Pancreas (tissue), 10 donors: ENCODE measurements around the gene FITM2. TPM values are rescaled to one million over a fixed set of nuclear protein-coding genes. Genes with fewer than 3 reads are reported as not detected.

Source experiments
- ATAC-seq, 4 donors: fragments of 200-7000 bp; cut with Tn5 transposase; one replicate each; pipeline versions ENCODE4 v1.8.0 to v1.9.1; 2020; ENCODE audit warnings: mild to moderate bottlenecking in 4 of 4, moderate library complexity in 4 of 4
- DNase-seq, 6 donors: peaks; one replicate each; pipeline ENCODE4 v3.0.0-alpha.2; 2020
- FAIRE-seq: peaks from 2 replicates; lab custom pipeline; 2012; peaks lifted over from hg19 to GRCh38; lab: Jason Lieb, UNC
- H3K27ac ChIP-seq, 4 donors: fragments of 200-600 bp; sonication (generic); 1 replicate in 3 of 4; 2 replicates in 1 of 4; pipeline versions ENCODE4 v1.5.0 to v1.8.0; 2020
- H3K27me3 ChIP-seq, 4 donors: fragments of 200-600 bp; one replicate each; pipeline ENCODE4 v1.8.0; 2021
- H3K36me3 ChIP-seq, 3 donors: fragments of 200-600 bp; sonication (generic) in 1 of 3; one replicate each; pipeline versions ENCODE4 v1.5.0 to v1.8.0; 2020 to 2021
- H3K4me1 ChIP-seq, 3 donors: fragments of 200-600 bp; one replicate each; pipeline ENCODE4 v1.8.0; 2021
- H3K4me3 ChIP-seq, 4 donors: fragments of 200-600 bp; sonication (generic) in 2 of 4; one replicate each; pipeline versions ENCODE4 v1.5.0 to v1.8.0; 2020 to 2021
- H3K9me3 ChIP-seq, 4 donors: fragments of 200-600 bp; one replicate each; pipeline ENCODE4 v1.8.0; 2021
- CTCF ChIP-seq, 4 donors: fragments of 200-600 bp; sonication (generic) in 3 of 4; IDR thresholded peaks; one replicate each; pipeline versions ENCODE4 v1.5.0 to v1.8.0; 2021; ENCODE audit warnings: antibody characterized with exemption in 4 of 4
- WGBS, 2 donors: extraction: QIAGEN DNeasy Blood & Tissue Kit; methylation state at CpG; one replicate each; pipeline ENCODE4 v1.1.7; 2013; 5-methylcytosine and 5-hydroxymethylcytosine counted together
- intact Hi-C, 3 donors: fragments of 100-400 bp; cut with DNase I; formaldehyde crosslinking; loops; one replicate each; pipeline versions ENCODE4 v1.11.1 to v1.14.2; 2022
- polyA plus RNA-seq, 2 donors: library from polyadenylated mRNA; stranded (reverse); fragments of 200-250 nt; gene quantifications; one replicate each; pipeline ENCODE4 v1.2.3, GENCODE V29; 2013
- total RNA-seq, 6 donors: library from RNA; stranded (reverse); fragmentation: NEBNext Ultra II Directional in 4 of 6; extraction: Animal tissue kit (Norgen Biotek cat#: 25700) in 4 of 6; gene quantifications; one replicate each; pipeline versions ENCODE4 v1.2.1 to v1.2.4, GENCODE V29; 2021 to 2023
- donor health status: healthy with polysubstance abuse.
- donor health status: DM: no; HTN: no; CAD: no; lungs with moderate emphysema.
- donor health status: DM: no; HTN: no; CAD: no.
- donor health status: control.
- donor health status: control.
- donor health status: Bipolar disorder and iron deficiency.
- donor health status: DM: yes; HTN: yes; CAD: no.
- donor health status: DM: no; HTN: no; CAD: no.
- donor health status: DM: no; HTN: no; CAD: no.
- donor health status: DM: yes; HTN: yes; CAD: no.

FITM2 gene
- total and polyA plus RNA-seq, 8 donors: 2.0 to 7.4 (median 5.7) TPM

GRCh38 chr20:44256961-44257360 is 54.0 kb downstream of the FITM2 start:
- Histone ChIP-seq H3K27me3 (no peaks in the 10 kb centered on the region), H3K27ac (no peak overlapping the region), H3K9me3 (no peaks in the 10 kb centered on the region), H3K4me1 (no peaks in the 10 kb centered on the region), H3K4me3 (no peak overlapping the region), H3K36me3 (no peaks in the 10 kb centered on the region)
- DNase-seq (no peak), FAIRE-seq (no peak), ATAC-seq (no peak)
- intact Hi-C loops: no loop called here
- 90 to 96% methylated on average over 21 of the region's 21 CpGs for WGBS, 2 donors
- no peak for TF ChIP-seq CTCF (IDR thresholded peaks at IDR 0.05)

GRCh38 chr20:44255942-44256341 is 55.1 kb downstream of the FITM2 start:
- Histone ChIP-seq H3K27me3 (no peaks in the 10 kb centered on the region), H3K27ac (no peak overlapping the region), H3K4me1 (no peaks in the 10 kb centered on the region), H3K36me3 (no peaks in the 10 kb centered on the region), H3K9me3 (no peaks in the 10 kb centered on the region), H3K4me3 (no peak overlapping the region)
- TF ChIP-seq CTCF (IDR thresholded peaks at IDR 0.05): no peak
- intact Hi-C loops: no loop called here
- 92 to 96% methylated on average over 1 of the region's 1 CpG for WGBS, 2 donors
- ATAC-seq (no peak), DNase-seq (no peak), FAIRE-seq (no peak)

GRCh38 chr20:44254073-44254472 is 56.9 kb downstream of the FITM2 start:
- Histone ChIP-seq H3K4me3 (no peak overlapping the region), H3K4me1 (no peaks in the 10 kb centered on the region), H3K36me3 (no peaks in the 10 kb centered on the region), H3K27ac (no peak overlapping the region), H3K9me3 (no peaks in the 10 kb centered on the region), H3K27me3 (no peaks in the 10 kb centered on the region)
- ATAC-seq: no peak
- intact Hi-C loops: no loop called here
- FAIRE-seq: no peak
- 87 to 92% methylated on average over 8 of the region's 8 CpGs for WGBS, 2 donors
- DNase-seq: no peak
- TF ChIP-seq CTCF (IDR thresholded peaks at IDR 0.05): no peak

GRCh38 chr20:44253528-44253927 is 57.5 kb downstream of the FITM2 start:
- Histone ChIP-seq H3K36me3 (no peaks in the 10 kb centered on the region), H3K27me3 (no peaks in the 10 kb centered on the region), H3K4me1 (no peaks in the 10 kb centered on the region), H3K4me3 (no peak overlapping the region), H3K27ac (no peak overlapping the region), H3K9me3 (no peaks in the 10 kb centered on the region)
- TF ChIP-seq CTCF (IDR thresholded peaks at IDR 0.05): no peak
- WGBS, 2 donors: 75 to 79% methylated on average over 3 of the region's 3 CpGs
- FAIRE-seq (no peak), ATAC-seq (no peak), DNase-seq (no peak)
- intact Hi-C loops: no loop called here

Other genes with a start within 250 kb of the FITM2 start
- under 1 TPM; 0.09 to 0.37 (median 0.22) TPM for gene JPH2, start 124.0 kb downstream of the FITM2 start, total RNA-seq
- gene JPH2, start 124.0 kb downstream of the FITM2 start, polyA plus RNA-seq: 1 to 10 TPM in 1 of 2 donors, under 1 TPM in 1; 0.31 to 1.1 TPM
- gene OSER1, start 100.4 kb downstream of the FITM2 start, total RNA-seq: 10 to 100 TPM in 4 of 6 donors, 1 to 10 TPM in 2; 8.0 to 13.5 (median 11.1) TPM
- 10 to 100 TPM in 1 of 2 donors, 1 to 10 TPM in 1; 8.5 to 17.6 TPM for gene OSER1, start 100.4 kb downstream of the FITM2 start, polyA plus RNA-seq
- under 1 TPM in 4 of 6 donors, not detected in 2; 0.12 to 0.46 (median 0.33) TPM for gene GDAP1L1, start 63.9 kb downstream of the FITM2 start, total RNA-seq
- 1 to 10 TPM in 1 of 2 donors, under 1 TPM in 1; 0.68 to 3.6 TPM for gene GDAP1L1, start 63.9 kb downstream of the FITM2 start, polyA plus RNA-seq
- not detected for gene R3HDML, start 25.8 kb upstream of the FITM2 start, total RNA-seq
- gene R3HDML, start 25.8 kb upstream of the FITM2 start, polyA plus RNA-seq: not detected
- 10 to 100 TPM; 19.6 to 29.2 (median 23.1) TPM for gene HNF4A, start 44.5 kb upstream of the FITM2 start, total RNA-seq
- 1 to 10 TPM; 7.4 to 8.8 TPM for gene HNF4A, start 44.5 kb upstream of the FITM2 start, polyA plus RNA-seq
- 1 to 10 TPM; 5.0 to 8.2 (median 6.9) TPM for gene TTPAL, start 164.7 kb upstream of the FITM2 start, total RNA-seq
- 1 to 10 TPM; 3.1 to 4.6 TPM for gene TTPAL, start 164.7 kb upstream of the FITM2 start, polyA plus RNA-seq
- 10 to 100 TPM; 29.4 to 52.1 (median 39.1) TPM for gene SERINC3, start 210.9 kb upstream of the FITM2 start, total RNA-seq
- 10 to 100 TPM; 14.5 to 26.5 TPM for gene SERINC3, start 210.9 kb upstream of the FITM2 start, polyA plus RNA-seq